NB4 (cell line): Measurements from ENCODE around the gene ZNF512B.

Experiments
- MYC ChIP-seq: IDR thresholded peaks from 2 replicates; pipeline ENCODE4 v1.6.1; 2011; ENCODE audit warnings: low read depth, low read length
- POLR2A ChIP-seq: IDR thresholded peaks from 2 replicates; pipeline ENCODE4 v1.6.1; 2011; ENCODE audit warnings: mild to moderate bottlenecking; ENCODE audit not compliant: insufficient read length; ENCODE audit errors: extremely low read depth
- TF ChIP-seq, protein P1 (sequence below): IDR thresholded peaks from one replicate; pipeline ENCODE4 v1.5.1; 2012; ENCODE audit warnings: low read depth, low read length
- TF ChIP-seq, protein P2 (sequence below): IDR thresholded peaks from 2 replicates; pipeline ENCODE4 v1.6.1; 2011; ENCODE audit warnings: low read depth, low read length

GRCh38 chr20:63934271-63935068, 35.3 kb downstream of the ZNF512B start:
- TF ChIP-seq, protein P1, sequence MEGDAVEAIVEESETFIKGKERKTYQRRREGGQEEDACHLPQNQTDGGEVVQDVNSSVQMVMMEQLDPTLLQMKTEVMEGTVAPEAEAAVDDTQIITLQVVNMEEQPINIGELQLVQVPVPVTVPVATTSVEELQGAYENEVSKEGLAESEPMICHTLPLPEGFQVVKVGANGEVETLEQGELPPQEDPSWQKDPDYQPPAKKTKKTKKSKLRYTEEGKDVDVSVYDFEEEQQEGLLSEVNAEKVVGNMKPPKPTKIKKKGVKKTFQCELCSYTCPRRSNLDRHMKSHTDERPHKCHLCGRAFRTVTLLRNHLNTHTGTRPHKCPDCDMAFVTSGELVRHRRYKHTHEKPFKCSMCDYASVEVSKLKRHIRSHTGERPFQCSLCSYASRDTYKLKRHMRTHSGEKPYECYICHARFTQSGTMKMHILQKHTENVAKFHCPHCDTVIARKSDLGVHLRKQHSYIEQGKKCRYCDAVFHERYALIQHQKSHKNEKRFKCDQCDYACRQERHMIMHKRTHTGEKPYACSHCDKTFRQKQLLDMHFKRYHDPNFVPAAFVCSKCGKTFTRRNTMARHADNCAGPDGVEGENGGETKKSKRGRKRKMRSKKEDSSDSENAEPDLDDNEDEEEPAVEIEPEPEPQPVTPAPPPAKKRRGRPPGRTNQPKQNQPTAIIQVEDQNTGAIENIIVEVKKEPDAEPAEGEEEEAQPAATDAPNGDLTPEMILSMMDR = peak; percentile 37
- TF ChIP-seq POLR2A (no peak), MYC (no peak)
- TF ChIP-seq, protein P2, sequence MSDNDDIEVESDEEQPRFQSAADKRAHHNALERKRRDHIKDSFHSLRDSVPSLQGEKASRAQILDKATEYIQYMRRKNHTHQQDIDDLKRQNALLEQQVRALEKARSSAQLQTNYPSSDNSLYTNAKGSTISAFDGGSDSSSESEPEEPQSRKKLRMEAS = no peak
